GM12801 (cell line): ENCODE results near the gene NACA2.

Experiments used
- TF ChIP-seq, protein P1 (sequence below): IDR thresholded peaks from one replicate; pipeline ENCODE4 v1.5.1; 2011; ENCODE audit warnings: control low read depth; ENCODE audit not compliant: insufficient read length; ENCODE audit errors: extremely low read depth

The NACA2 gene

DNA sequence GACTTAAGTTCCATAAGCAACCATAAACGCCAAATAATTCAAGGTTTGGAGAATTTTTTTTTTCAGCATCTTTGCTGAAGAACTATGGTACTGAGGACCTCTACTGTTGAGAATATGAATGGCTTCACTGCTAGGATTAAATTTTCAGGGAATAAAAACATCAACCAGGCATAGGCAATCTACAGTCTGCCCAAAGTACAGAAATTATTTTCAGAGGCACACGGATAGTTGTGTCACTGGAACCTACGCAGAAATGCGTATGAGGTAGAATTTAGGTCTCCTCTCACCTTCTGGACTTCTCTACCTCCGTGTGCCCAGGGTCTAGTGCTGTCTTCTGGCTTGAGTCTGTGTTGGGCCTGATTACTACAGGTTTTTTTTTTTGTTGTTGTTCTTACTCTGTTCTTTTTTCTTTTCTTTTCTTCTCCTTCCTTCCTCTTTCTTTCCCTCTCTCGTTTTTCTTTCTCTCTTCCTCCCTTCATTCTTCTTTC lies 39.7 kb downstream of the NACA2 start:
- TF ChIP-seq, protein P1, sequence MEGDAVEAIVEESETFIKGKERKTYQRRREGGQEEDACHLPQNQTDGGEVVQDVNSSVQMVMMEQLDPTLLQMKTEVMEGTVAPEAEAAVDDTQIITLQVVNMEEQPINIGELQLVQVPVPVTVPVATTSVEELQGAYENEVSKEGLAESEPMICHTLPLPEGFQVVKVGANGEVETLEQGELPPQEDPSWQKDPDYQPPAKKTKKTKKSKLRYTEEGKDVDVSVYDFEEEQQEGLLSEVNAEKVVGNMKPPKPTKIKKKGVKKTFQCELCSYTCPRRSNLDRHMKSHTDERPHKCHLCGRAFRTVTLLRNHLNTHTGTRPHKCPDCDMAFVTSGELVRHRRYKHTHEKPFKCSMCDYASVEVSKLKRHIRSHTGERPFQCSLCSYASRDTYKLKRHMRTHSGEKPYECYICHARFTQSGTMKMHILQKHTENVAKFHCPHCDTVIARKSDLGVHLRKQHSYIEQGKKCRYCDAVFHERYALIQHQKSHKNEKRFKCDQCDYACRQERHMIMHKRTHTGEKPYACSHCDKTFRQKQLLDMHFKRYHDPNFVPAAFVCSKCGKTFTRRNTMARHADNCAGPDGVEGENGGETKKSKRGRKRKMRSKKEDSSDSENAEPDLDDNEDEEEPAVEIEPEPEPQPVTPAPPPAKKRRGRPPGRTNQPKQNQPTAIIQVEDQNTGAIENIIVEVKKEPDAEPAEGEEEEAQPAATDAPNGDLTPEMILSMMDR = no peak

DNA sequence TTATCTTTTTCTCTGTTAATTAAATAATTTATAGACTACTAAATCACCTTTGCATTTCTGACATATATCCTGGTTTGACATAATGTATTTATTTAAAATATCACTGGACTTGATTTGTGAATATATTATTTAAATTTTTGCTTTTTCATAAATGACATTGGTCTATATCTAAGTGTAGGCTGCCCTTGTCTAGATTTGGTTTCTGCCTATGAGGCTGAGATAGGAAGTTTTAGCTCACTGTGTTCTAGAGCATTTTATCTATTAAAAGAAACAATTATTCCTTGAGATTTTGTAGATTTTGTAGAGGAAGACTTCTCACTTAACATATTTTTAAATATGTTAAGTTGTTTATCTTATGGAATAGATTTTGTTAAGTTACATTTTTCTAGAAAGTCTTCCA lies 43.9 kb downstream of the NACA2 start:
- TF ChIP-seq, protein P1 = no peak

DNA sequence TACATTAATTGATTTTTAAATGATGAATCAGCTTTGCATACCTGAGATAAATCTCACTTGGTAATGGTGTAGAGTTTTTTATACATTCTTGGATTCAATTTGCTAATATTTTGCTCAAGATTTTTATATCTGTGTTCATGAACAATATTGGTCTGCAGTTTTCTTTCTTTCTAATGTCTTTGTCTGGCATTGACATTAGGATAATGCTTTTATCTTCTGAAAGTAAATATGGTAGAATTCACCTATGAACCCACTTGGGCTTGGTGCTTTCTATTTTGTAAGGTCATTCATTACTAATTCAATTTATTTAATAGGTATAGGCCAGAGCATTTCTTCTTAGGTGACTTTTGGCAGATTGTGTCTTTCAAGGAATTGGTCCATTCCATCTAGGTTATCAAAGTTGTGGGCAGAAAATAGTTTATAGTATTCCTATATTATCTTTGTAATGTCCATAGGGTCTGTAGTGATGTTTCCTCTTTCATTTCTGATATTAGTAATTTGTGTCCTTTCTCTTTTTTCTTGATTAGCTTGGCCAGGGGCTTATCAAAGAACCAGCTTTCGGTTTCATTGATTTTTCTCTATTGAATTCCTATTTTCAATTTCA lies 45.6 kb downstream of the NACA2 start:
- TF ChIP-seq, protein P1 = no peak

DNA sequence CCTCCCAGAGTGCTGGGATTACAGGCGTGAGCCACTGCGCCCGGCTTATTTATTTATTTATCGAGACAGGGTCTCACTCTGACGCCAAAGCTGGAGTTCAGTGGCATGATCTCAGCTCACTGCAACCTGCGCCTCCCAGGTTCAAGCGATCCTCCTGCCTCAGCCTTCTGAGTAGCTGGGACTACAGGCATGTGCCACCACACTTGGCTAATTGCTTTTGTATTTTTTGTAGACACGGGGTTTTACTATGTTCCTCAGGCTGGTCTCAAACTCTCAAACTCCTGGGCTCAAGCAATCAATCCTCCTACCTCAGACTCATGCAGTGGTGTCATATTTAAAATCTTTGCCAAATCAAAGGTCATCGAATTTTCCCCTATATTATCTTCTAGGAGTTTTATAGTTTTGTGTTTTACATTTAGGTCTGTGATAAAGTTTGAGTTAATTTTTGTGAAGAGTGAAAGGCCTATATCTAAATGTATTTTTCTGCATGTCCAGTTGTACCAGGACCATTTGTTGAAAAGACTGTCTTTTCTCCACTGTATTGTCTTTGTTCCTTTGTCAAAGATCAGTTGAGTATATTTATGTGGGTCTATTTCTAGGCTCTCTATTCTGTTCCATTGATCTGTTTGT lies 47.1 kb downstream of the NACA2 start:
- TF ChIP-seq, protein P1 = no peak

DNA sequence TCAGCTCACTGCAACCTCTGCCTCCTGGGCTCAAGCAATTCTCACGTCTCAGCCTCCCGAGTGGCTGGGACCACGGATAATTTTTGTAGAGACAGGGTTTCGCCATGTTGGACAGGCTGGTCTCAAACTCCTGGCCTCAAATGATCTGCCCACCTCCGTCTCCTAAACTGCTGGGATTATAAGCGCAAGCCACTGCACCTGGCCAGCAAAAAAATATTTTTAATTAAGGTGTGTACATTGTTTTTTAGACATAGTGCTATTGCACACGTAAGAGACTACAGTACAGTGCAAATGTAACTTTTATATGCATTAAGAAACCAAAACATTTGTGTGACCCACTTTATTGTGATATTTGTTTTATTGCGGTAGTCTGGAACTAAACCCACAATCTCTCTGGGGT lies 49.0 kb downstream of the NACA2 start:
- TF ChIP-seq, protein P1 = no peak

DNA sequence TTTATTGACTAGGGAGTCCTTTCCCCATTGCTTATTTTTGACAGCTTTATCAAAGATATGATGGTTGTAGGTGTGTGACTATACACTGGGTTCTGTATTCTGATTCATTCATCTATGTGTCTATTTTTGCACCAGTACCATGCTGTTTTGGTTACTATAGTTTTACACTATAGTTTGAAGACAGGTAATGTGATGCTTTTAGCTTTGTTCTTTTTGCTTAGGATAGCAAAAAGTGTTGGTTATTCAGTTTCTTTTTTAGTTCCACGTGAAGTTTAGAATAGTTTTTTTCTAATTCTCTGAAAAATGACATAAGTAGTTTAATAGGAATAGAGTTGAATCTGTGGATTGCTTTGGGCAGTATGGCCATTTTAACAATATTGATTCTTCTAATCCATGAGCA lies 50.1 kb downstream of the NACA2 start:
- TF ChIP-seq, protein P1 = no peak
